NT2/D1 (cell line): Measurements from ENCODE around the gene MT1A.
"Not testable (repeated sequence)": the region's sequence is repeated elsewhere in the genome, so short reads cannot be mapped to it uniquely, and the experiment has no call there.

ENCODE experiments used
- YY1 ChIP-seq: IDR thresholded peaks from 2 replicates; pipeline ENCODE4 v1.6.1; 2011; ENCODE audit not compliant: insufficient read length, insufficient read depth
- ZNF274 ChIP-seq: IDR thresholded peaks from 2 replicates; pipeline ENCODE4 v1.6.1; 2011; ENCODE audit warnings: mild to moderate bottlenecking, low read depth, low read length

GRCh38 chr16:56665286-56666261 lies 27.1 kb downstream of the MT1A start:
- not testable (repeated sequence) for TF ChIP-seq YY1, ZNF274
